GM19438 (cell line): Measurements from ENCODE around the gene TRERF1.
"Not testable (repeated sequence)": the region's sequence is repeated elsewhere in the genome, so short reads cannot be mapped to it uniquely, and the experiment has no call there.

Experiments
- ATAC-seq: cut with Tn5 transposase; IDR thresholded peaks from one replicate; pipeline ENCODE4 v1.9.1; 2021; ENCODE audit warnings: low read depth; ENCODE audit not compliant: unreplicated experiment

Gene TRERF1

DNA sequence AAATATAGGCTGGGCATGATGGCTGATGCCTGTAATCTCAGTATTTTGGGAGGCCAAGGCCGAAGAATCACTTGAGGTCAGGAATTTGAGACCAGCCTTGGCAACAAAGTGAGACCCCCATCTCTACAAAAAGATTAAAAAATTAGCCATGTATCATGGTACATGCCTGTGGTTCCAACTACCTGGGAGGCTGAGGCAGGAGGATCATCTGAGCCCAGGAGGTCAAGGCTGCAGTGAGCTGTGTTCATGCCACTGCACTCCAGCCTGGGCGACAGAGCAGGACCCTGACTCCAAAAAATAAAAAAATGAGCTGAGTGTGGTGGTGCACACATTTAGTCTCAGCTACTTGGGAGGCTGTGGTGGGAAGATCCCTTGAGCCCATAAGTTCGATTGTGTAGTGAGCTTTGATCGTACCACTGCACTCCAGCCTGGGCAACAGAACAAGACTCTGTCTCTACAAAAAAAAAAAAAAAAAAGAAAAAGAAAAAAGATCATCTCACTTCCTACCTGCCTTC, 246.9 kb downstream of the TRERF1 start:
- ATAC-seq: no peak

DNA sequence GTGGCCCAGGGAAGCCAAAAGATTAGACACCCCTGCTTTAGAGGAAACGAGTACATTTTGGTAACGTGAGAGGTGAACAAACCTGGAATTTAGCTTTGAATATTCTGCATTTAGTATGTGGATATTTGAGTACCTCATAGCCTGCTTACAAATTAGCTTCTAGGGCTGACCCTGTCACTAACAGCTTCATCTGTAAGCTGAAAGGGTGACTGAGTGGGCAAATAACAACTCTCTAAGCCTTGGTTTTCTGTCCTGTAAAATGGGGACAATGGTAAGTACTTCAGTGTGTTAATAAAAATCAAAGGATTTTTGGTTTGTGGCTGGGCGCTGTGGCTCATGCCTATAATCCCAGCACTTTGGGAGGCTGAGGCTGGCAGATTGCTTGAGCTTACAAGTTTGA, 248.5 kb downstream of the TRERF1 start:
- ATAC-seq: no peak

DNA sequence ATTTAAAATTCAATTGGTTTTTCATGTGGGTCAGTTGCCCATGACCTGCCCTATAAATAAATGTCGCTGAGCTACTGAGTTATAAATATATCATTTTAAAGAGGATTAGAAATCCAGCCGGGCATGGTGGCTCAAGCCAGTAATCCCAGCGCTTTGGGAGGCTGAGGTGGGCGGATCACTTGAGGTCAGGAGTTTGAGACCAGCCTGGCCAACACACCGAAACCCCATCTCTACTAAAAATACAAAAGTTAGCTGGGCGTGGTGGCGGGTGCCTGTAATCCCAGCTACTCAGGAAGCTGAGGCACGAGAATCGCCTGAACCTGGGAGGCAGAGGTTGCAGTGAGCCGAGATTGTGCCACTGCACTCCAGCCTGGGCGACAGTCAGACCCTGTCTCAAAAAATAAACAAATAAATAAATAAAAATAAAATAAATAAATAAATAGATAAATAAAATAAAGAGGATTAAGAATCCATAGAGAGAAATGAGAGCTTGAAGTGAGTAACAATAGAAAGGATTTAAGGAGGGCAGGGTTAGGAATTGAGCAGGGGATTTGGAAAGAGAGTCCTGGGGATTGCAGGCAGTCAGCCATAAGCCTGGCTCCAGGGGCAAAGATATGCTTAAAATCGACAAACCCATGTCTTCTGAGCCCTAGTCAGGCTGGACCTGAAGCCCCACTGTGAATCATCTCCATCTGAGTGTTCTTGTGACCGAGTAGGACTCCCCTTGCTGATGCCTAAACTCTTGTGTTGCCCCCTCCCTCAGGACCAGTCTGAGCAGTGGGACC, 249.4 kb downstream of the TRERF1 start:
- not testable (repeated sequence) for ATAC-seq

DNA sequence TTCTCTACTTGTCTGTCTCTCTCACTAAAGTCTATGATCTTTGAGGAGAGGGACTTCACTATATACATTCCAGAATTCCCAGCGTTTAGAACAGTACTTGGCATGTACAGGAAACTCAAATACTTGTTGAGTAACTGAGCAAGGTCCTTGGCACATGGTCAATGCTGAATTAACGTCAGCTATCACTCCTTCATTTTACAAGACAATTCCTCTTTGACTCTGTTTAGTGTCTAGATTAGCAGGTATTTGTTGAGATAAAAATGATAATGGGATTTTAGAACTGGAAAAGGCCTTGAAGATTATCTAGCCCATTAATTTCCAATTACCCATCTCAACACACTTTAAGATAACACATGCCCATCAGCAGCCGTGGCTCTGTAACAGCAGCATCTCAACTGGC, 250.3 kb downstream of the TRERF1 start:
- ATAC-seq: no peak

DNA sequence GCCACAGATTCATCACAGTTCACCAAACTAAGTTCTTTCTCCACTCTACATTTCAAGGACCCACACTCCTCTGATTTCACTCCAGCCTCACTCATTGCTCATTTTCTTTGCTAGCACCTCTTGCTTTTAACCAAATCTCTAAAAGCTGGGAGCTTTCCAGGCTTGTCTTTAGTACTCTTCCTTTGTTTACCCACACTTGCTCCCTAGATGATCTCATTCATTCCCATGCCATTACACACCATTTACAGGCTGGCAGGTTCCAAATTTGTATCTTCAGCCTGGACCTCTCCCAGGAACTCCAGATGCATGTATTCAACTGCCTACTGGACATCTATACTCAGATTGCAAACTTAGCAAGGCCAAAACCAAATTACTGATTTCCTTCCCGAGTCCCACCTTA, 251.7 kb downstream of the TRERF1 start:
- no peak for ATAC-seq

DNA sequence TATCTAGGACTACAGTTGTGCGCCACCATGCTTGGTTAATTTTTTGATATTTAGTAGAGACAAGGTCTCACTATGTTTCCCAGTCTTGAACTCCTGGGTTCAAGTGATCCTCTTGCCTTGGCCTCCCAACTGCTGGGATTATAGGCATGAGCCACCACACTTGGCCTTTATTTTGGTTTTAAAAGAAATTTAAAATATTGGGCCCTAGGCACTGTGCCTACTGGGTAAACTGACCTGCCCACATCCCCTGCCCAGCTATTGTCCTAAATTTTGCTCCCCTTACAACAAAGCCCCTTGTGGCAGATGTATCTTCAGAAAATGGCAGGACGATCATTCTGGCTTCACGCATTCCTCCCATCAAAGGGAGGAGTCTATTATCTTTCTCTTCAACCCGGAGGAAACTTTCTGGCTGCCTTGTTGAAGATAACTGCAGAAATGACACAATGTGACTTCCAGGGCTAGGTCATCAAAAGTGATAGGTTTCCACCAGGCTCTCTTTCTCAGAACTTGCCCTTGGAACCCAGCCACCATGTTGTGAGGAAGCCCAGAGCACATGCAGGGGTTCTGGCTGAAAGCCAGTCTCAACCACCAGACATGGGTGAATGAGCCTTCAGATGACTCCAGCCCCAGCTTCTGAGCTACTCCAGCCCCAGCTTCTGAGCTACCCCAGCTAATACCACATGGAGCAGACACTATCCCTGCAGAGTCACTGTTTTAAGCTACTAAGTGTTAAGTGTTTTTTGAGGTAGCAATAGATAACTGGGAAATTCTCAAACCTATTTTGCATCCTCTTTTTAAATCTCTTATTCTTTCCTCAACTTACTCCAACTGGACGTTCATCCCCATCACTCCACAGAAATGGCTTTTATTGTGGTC, 252.4 kb downstream of the TRERF1 start:
- no peak for ATAC-seq

DNA sequence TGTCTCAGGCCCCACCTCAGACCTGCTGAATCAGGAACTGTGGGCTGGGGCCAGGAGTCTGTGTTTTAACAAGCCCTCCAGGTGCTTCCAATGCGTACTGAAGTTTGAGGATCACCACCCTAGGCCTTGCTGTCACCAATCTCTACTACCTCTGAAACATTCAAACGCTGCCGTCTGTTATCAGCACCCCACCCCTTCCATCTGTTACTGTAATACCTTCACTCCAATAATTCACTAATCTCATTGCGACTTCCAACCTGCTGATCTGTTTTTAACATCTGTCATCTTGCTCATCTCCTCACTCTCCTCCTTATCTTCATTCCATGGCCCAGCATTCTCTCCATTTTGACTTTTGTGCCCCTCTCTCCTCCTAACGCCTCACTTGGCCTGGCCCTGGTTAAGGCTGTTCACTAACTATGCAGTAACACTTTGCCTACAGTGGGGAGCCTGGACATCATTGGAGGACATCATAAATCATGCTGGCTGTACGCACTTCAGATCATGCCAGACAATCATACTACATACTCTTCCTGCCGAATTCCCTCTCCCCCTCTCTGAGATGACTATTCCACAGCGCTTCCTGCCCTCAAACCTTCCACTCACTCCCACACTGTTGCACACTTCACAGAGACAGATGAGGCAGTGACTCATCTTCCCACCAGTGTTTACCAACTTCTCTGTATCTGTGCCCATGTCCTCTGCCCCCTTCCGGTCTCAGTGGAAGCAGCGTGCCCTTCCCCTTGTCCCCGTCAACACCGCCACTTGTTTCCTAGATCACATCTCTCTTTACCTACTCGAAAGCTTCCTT, 254.0 kb downstream of the TRERF1 start:
- no peak for ATAC-seq

DNA sequence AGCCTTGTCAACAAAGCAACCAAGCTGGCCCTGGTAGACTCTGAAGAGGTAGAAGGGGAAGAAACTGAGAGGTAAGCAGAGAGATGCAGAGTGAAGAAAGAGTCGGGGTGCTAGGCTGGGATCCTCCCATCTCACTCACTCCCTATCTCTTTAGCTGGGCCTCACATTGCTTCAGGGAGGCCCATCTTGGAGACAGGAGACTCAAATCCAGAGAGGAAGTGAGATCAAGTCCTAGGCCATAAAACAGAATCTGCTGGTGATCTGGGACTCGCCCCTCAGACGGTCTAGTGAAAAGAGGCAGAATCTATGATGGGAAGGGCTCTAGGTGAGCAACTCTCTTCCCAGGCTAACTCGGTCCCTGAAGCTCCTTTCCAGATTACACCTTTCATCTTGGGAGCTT, 256.3 kb downstream of the TRERF1 start:
- no peak for ATAC-seq

DNA sequence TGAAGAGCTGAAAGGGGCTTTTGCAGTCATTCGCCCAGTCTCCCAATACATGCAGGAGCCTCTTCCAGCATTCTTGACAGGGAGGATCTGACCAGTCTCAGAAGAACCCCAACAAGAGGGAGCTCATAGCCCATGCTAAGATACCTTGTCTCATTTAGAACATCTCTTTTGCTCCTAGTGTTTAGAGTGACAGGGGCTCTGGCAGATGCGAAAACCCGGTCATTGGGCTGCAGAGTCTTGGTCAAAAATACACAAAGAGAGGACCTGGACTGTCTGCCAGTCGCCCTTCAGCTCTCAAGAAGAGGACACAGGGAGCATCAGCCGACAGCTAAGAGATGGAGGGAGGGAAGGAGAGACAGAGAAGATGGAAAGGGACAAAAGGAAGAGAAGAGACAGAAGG, 257.7 kb downstream of the TRERF1 start:
- no peak for ATAC-seq

DNA sequence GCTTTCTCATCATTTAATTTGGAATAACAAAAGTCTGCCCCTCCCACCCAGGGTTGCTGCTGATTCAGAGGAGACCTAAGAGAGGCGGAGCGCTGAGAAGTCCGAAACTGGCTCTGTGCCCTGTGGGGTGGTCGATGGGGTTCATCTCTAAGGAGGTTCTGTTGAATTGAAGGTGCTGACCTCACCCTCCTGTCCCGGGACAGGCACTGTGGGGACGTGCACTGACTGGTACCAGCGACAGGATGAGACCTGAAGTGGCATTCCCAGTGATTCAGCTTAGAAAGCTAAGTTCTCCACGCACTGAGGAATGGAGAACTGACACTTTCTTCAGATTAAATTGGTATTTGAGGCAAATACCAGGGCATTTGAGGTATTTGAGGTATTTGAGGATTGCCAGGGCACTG, 258.2 kb downstream of the TRERF1 start:
- no peak for ATAC-seq

DNA sequence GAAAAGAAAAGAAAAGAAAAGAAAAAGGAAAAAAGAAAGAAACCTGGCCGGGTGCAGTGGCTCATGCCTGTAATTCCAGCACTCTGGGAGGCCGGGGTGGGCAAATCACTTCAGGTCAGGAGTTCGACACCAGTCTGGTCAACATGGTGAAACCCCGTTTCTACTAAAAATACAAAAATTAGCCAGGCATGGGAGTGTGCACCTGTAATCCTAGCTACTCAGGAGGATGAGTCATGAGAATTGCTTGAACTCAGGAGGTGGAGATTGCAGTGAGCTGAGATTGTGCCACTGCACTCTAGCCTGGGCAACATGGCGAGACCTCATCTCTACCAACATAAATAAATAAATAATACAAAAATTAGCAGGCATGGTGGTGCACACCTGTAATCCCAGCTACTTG, 259.3 kb downstream of the TRERF1 start:
- ATAC-seq: not testable (repeated sequence)

DNA sequence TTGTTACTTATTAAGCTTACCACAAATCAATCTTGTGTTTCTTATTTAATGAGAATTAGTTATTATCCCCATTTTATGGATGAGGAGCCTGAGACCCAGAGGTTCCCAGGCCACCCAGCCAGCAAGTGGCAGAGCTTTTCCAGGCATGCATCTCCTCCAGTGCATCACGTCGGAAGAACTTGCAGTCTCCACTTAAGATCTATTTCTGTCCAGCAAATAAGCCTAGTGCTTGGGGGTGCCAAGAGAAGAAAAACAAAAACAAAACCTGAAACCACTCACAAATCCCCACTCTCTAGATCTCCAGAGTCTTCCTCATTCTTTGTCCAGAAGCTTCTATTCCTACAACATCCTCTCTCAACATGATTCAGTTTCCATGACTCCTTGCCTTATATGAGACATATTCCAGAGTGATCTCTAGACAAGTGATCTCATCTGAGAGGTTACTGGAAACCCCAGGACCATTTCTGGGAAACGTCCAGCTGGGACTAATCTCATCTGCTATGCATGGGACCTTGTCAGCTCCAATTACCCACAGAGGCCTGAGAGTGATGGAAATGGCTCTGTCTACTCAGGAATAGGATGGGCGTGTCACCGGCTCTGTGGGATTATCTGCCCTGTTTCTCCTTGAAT, 261.1 kb downstream of the TRERF1 start:
- no peak for ATAC-seq

DNA sequence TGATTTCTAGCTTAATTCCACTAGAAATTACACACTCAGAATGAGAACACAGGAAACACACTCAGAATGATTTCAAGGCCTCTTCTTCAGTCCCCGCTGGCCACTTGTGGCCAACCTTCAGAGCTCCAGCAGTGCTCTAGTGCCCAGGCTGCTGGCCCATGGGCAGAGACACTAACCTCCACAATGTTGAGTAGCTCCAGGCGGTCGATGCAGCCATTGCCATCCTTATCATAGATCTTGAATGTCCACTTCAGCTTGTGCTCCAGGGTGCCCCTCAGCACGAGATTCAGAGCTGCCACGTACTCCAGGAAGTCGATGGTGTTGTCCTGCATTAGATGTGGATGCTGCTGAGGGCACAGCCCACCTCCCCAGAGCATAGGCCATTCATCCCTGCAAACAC, 263.3 kb downstream of the TRERF1 start:
- ATAC-seq: no peak

DNA sequence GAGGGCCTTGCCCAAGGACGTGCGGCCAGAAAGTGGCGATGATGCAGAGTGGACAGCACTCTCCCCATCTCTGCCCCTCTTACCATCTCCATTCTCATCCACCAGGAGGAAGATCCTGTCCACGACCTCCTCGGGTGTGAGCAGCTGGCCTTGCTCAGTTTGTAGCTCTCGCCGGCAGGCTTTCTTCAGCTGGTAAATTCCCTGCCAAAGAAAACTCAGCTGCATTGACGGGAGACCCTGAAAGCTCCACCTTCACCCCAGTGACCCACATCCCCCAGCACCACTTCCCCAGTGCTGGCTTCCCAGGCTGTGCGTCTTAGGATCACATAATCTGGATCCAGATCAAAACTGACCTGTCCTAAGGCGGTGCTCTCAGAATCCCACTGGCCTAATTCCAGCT, 266.1 kb downstream of the TRERF1 start:
- ATAC-seq: no peak

DNA sequence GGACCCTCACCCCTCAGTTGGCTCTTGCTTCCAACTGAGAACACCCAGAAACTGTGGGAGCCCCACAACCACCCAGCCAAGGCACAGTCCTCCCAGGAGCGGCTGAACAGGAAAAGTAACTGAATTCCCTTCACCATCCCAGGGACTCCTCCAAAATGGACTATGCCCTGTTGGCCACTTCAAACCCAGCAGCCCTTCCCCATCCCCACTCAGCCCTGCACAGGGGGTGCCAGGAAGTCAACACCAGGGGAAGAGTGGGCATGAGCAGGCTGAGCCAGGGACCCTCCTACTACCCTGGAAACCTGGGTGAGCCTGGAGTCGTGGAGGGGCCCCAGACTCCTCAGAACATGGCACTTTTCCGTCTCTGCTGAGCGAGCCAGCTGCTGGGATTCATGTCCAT, 267.3 kb downstream of the TRERF1 start:
- ATAC-seq: no peak

DNA sequence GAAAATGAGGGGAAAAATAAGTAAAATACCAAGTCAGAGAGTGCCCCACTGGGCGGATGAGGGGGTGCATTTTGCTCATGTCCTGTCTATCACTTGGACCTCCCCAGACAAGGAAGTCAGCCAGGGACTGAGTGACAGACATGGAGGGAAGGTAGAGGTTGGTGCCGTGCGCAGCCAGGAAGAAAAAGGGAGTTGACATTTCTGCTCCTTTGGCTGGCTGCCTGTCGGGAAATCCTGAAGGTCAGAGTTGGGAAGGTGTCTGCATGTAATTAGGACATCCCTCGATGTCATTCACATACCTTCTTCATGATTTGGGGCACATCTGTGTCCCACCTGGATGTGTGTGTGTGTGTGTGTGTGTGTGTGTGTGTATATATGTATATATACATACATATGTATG, 269.6 kb downstream of the TRERF1 start:
- ATAC-seq: no peak

DNA sequence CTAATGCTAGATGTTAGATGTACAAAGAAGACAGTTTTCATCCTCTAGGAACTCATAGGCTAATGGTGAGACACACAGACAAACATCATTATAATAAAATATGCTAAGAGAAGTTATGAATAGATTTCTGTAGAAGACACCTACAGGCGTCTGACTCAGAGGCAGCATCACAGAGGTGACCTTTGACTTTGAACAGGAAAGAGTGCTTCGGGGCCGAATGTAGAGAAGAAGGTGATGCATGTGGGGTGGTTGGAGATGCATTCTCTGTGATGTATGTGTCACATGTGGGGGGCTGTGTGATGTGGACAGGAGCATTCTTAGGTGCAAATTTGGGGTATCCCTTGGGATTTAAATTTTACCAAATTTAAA, 271.8 kb downstream of the TRERF1 start:
- ATAC-seq: no peak

DNA sequence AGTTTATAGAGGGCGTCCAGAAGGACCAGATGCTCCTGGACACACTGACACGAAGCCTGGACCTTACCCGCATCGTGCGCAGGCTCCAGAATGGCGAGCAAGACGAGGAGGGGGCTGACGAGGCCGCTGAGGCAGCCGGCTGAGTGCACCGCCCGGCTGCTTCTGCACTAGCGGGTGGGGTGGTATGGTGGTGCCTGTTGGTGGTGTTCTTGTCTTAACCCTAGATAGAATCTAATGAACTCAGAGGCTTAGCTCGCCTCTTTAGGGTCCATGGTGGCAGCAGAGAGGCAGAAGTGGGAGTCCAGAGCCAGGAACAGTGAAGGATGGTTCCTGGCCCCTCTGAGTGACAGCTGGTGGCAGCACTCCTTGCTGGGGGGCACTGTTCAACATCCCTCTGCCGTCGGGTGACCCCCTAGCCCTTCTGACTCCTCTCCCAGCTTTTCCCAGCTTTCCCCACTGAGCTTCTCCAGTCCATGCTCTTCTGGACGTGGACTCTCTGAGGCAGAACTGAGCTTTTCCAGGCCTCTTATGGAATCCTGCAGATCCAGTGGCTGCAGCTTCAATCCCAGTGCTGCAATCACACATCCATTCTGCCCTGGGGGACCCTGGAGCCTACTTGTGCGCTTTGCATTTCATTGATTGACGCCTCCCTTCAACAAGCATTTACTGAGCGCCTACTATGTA, 272.3 kb downstream of the TRERF1 start:
- no peak for ATAC-seq

DNA sequence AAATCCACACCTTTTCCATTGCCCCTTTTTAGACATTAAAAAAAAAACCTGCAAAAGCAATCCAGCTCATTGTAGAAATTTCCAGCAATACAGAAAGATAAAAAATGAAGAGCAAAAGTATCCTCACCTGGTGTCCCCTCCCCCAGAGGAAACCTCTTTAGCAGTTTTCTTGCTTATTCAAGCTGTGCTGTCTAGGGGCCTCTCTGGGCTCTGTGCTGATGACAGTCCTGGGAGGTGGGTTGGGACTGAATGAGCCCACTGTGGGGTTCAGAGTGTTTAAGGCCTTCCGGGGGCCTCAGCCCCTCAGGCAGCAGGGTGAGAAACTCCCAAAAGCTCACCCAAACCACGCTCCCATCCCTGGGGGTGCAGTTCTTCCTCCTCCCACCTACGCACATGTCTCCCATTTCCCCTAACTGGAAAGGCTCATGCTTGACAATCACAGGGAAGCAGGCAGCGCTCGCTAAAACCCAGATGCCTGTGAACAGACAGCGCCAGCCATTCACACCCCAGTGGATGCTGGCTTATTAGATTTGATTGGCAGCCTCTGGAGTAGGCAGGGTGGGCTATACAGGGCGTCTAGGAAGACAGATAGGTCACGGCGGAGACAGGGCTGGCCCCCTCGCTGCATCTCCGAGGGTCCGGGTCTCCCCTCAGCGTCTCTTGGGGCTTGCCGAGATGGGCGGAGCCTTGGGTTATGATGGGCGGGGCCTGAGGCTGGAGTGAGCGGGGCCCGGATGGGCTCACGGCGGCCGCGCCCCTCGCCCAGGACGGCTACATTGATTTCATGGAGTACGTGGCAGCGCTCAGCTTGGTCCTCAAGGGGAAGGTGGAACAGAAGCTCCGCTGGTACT, 274.0 kb downstream of the TRERF1 start:
- no peak for ATAC-seq
